GM12874 (cell line): ENCODE data around the gene MROH9.

Source experiments
- TF ChIP-seq, protein P1 (sequence below): IDR thresholded peaks from 2 replicates; pipeline ENCODE4 v1.5.1; 2011; ENCODE audit warnings: low read depth, mild to moderate bottlenecking, control low read depth, low read length, moderate library complexity; ENCODE audit not compliant: insufficient read depth

Gene MROH9, protein sequence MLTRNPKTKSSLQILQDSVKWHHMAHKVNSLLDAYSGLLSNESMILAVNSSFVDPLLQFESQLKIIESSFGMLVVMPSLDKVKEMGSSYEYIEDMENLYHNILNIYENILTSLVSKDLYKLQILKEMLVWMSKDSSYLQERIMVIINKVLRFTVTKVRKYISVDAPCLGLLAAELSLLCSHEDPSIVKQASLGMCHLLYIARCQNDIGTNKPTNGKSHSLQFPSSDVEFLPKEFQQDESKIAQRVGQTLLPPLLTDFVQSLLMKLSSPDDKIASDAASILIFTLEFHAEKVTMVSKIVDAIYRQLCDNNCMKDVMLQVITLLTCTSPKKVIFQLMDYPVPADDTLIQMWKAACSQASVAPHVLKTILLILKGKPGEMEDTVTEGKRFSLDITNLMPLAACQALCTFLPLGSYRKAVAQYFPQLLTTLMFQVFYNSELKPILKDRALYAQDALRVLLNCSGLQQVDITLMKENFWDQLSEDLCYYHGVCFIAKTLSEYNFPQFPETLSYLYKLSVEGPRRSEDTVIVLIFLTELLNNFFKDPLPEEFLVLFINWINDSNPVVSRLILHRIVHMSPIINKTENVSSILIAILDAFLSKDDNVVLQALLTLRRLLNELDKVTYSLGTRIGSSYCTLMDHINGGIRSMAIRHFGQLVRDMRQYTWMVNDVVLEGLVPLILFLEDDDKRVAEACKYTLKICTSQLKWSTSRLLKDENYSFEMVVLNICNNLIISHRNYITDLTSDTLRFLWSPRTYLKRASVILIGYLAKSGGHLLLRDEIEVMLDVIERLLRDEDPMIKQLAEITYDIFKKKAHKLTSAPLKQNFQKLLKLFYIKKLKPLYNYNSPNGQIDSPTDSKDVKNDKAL

DNA sequence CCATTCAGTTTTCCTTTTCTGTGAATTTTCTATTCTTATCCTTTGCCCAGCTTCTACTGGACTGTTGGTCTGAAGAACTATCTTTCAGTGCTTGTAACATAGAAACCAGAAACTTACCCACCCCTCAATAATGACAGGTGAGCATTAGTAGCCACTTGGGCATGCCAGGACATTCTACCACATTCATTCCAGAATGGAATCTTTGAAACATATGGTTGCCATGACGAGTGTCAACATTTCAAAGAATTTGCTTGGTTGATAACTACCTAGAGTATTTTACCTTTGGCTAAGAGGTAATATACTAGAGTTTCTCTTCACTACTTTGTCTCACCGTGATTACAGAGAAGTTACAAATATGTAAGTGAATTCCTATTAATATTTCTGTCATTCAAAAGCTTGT lies at the start of gene MROH9:
MROH9 (plus strand) TSS at position 304 of the 400 bp plus-strand sequence. CDS start 10,023 bp downstream, outside the sequence.
- TF ChIP-seq, protein P1, sequence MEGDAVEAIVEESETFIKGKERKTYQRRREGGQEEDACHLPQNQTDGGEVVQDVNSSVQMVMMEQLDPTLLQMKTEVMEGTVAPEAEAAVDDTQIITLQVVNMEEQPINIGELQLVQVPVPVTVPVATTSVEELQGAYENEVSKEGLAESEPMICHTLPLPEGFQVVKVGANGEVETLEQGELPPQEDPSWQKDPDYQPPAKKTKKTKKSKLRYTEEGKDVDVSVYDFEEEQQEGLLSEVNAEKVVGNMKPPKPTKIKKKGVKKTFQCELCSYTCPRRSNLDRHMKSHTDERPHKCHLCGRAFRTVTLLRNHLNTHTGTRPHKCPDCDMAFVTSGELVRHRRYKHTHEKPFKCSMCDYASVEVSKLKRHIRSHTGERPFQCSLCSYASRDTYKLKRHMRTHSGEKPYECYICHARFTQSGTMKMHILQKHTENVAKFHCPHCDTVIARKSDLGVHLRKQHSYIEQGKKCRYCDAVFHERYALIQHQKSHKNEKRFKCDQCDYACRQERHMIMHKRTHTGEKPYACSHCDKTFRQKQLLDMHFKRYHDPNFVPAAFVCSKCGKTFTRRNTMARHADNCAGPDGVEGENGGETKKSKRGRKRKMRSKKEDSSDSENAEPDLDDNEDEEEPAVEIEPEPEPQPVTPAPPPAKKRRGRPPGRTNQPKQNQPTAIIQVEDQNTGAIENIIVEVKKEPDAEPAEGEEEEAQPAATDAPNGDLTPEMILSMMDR: no peak

DNA sequence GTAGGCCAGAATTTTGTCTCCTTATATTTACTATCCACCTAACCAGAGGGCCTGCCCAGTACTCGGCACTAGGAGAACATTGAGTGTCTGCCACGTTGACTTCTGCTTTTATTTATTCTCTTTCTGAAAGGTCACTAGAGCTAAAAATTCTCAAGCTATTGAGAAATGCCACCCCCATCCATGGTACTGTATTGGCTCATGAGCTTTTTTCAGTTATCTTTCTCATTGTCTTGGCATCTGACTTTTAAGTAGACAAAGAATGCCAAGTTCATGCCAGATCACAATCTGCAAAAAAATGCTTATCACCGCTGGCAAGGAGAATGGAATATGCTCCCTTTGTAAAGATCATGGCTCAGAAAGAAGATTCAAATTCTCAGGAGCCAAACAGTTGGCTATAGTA lies 49.8 kb upstream of the MROH9 start:
- TF ChIP-seq, protein P1: no peak

DNA sequence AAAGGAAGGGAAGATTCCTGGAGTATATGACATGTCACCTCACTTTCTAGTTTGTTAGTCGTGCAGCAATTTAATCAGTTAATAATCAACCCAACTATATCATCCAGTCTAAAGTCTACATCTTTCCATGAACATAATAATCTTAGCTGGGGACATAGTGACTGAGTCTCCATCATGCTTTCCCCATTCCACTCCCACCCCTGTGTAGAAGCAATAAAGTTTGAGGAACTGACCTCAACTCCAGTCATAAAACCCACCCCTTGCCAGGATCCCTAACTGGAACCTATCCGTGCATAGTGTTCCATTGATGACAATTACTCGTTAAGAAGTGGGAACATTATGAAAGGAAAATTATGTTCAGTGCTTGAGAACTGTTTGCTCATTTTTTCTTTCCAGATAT lies 48.9 kb upstream of the MROH9 start:
- TF ChIP-seq, protein P1: no peak

DNA sequence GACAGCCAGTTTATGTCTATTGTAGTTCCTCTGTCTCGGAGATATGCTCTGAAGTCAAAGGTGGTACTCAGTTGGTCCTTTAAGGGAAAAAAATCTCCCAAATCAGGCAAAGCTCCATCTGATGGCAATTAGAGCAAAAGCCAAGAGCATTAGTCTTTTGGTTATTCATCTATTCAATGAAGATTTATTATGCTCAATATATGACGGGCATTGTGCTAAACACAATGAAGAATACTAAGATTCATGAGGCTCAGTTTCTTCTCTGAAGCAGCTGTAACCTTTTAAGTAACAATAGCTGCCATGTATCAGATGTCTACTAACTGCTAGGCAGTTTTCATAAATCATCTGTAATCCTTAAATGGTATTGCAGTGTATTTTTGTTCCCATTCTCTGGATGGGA lies 47.6 kb upstream of the MROH9 start:
- TF ChIP-seq, protein P1: no peak

DNA sequence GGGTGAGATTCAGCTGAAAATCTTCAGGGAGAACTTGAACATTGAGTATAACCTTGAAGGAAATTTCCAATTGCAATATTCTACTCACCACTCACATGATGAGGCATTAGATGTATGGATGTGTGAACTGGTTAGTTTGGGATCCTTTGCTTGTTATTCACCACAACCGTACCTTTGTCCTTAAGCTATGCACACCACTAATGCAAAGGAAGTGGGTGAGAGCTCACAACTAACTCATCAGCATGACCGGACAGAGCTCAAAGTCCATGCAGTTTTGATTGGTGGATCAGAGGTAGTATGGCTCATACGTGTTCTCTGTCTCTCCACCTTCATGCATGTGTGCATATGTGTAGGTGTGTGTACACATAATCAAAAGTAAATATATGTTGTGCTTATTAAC lies 43.5 kb upstream of the MROH9 start:
- TF ChIP-seq, protein P1: no peak

DNA sequence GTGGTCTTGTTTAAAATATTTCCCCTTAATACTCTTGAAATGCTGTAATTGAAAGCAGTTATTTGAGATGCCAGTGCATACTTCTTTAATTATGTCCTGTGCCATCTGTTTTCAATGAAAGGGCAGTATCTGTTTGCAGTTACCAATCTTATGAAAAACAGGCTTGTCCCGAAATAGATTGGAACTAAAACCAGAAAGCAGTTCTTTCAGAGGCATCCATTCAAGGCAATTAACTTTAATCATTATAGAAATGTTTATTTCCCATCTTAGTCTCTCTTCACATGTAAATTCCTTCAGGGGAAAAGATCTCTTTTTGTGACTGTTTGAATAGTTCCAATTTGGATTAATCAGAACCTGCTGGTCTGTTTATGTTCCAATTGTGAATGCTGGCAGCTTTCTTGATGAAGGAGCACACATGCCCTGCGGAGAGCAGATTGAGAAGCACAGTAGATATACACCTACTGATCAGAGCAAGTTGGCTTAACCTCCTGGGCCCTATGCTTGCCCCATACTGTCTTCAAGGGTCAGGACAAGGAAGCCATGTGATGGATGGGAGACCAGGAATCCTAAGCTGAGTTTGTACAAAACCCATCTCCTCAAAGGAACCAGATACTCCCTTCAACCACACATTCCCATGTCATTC lies 41.6 kb upstream of the MROH9 start:
- TF ChIP-seq, protein P1: no peak

DNA sequence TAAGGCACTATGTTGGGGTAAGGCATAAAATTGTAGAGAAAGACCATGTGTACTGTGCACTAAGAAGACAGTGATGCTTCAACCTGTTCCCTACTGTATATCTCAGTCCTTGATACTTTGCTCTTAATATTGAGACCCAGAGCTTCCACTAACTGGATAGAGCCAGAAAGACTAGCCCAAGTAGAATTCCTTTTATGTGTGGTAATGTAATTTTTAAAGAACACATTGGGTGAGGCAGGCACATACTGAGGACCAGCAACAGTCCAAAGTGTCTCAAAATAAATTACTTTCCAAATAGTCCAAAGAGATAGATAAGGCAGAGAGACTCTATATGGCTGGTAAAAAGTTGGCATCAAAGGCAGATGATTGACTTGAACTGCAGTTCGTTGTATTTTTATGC lies 31.4 kb upstream of the MROH9 start:
- TF ChIP-seq, protein P1: no peak
